Activated naive CD4-positive, alpha-beta T cell treated with anti-CD3 and anti-CD28 coated beads, Interleukin-2, amount 50 U/mL, for 16 hours (primary cell): ENCODE data around the gene DCUN1D2.
"Not testable (repeated sequence)": the region's sequence is repeated elsewhere in the genome, so short reads cannot be mapped to it uniquely, and the experiment has no call there.

Source experiments
- DNase-seq: peaks from one replicate; pipeline ENCODE4 v3.0.0-alpha.2; 2020

The DCUN1D2 gene

DNA sequence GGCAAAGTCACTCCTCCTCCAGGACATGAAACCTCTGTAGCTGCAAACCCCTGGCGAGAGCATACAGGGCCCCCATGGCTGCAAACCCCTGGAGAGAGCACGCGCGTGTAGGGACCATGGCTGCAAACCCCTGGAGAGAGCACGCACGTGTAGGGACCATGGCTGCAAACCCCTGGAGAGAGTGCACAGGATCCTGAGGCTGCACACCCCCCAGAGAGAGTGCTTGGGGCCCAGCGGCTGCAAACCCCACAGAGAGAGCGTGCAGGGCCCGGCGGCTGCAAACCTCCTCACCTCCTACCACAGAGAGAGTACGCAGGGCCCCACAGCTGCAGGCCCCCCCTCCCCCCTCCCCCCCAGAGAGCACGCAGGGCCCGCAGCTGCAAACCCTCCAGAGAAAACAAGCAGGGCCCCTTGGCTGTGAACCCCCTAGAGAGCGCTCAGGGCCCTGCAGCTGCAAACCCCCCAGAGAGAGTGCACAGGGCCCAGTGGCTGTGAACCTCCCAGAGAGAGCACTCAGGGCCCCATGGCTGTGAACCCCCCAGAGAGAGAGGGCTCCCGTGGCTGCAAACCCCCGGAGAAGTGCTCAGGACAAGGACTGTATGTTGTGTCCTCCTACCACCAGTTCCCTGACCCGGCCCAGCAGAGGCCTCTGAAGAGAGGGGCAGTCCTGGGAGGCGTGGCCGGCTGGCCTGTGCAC is 44.6 kb downstream of the DCUN1D2 start:
- no peak for DNase-seq

DNA sequence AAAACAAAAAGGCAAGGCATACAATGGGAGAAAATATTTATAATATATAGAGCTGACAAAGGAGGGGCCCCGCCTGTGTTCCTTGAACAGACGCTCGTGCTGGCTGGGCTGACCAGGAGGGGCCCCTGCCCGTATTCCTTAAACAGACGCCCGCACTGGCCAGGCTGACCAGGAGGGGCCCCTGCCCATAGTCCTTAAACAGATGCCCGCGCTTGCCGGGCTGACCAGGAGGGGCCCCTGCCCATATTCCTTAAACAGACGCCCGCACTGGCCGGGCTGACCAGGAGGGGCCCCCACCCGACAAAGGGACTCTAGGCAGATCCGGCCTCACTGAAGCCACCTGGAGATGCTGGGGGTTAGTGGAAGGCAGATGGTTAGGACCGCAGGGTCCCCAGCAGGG is 46.5 kb downstream of the DCUN1D2 start:
- no peak for DNase-seq

- no peak for DNase-seq
Measured at GRCh38 chr13:113442985-113443362, 47.5 kb downstream of the DCUN1D2 start.

- no peak for DNase-seq
Measured at GRCh38 chr13:113442354-113442984, 48.0 kb downstream of the DCUN1D2 start.

- no peak for DNase-seq
Measured at GRCh38 chr13:113441661-113442060, 48.9 kb downstream of the DCUN1D2 start.

- DNase-seq, result no peak
Measured at GRCh38 chr13:113437408-113438010, 53.0 kb downstream of the DCUN1D2 start.

DNA sequence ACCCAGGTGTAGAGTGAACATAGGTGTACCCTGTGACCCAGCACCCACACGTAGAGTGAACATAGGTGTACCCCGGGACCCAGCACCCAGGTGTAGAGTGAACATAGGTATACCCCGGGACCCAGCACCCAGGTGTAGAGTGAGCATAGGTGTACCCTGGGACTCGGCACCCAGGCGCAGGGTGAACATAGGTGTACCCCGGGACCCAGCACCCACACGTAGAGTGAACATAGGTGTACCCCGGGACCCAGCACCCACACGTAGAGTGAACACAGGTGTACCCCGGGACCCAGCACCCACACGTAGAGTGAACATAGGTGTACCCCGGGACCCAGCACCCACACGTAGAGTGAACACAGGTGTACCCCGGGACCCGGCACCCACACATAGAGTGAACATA is 53.6 kb downstream of the DCUN1D2 start:
- not testable (repeated sequence) for DNase-seq

DNA sequence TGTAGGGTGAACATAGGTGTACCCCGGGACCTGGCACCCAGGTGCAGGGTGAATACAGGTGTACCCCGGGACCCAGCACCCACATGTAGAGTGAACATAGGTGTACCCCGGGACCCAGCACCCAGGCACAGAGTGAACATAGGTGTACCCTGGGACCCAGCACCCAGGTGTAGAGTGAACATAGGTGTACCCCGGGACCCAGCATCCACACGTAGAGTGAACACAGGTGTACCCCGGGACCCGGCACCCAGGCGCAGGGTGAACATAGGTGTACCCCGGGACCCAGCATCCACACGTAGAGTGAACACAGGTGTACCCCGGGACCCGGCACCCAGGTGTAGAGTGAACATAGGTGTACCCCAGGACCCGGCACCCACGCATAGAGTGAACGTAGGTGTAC is 54.6 kb downstream of the DCUN1D2 start:
- DNase-seq, result not testable (repeated sequence)

DNA sequence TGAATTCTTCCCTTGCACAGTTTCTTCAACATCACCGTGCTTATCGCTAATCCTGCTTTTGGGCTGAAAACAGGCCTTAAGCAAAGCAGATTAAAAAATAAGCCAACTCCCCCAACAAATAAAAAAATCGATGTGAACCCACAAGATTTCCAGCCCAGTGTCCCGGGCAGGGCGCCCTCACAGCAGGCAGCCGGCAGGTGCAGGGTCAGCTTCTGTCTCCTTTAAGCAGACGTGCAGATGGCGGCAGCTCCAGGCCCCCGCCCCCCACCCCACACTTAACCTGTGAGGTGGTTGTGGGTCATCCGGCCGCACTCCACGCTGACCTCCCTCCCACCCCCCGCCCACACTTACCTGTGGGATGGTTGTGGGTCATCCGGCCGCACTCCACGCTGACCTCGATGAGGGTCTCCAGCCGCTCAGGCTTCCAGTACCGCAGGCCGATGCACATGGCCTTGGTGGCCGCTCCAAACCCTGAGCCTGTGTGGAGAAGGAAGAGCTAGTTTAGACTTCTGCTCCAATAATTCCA is 57.1 kb downstream of the DCUN1D2 start:
- no peak for DNase-seq

DNA sequence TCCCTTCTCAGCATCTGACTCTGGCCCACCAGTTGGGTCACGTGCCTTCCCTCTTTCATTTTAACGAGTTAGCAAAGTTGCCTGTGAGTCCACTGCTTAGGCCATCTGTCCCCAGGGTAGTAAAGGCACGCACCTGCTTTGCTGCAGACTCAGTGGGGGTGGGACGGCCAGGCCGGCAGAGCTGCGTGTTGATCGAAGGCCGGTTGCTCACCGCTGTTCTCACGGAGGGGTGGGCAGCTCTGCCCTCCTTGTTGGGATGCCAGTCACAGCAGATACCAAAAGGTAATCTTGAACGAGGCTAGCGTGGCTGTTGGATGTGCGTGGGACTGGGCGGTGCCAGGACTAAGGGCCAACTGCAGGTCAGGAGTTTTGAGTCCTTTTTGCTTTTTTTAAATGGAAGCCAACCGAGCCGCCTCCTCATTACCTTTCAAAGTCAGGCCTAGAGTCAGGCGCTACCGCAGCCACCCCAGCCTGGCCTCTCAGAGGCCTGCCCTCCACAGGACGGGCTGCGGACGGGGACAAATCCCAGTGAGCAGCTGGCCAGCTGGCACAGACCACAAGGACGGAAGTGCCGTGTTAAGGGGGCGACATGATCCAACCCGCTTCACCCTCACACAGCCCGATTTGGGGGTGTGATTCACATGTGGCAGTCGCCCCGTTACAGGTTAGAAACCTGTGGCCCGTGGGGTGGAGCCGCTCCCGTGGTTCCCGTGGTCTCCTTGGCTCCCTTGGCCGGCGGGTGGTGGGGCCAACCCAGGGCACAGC is 57.8 kb downstream of the DCUN1D2 start:
- DNase-seq, result no peak

DNA sequence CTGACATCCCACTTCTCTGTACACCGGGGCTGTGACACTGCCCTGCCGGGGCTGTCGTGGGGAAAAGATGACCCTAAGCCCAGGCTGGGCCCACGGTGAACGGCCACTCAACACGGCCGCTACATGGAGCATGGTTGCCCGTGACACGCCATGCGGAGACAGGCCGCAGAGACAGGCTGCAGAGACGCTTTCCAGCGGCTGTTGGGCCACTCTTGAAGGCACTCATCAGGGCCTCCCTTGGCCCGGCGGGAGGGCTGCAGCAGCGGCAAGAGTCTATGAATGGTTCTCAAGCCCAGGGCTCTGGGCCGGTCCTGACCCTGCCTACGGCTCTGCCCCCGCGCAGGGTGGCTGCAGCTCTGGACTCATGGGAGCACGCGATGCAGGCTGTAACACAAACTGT is 59.3 kb downstream of the DCUN1D2 start:
- no peak for DNase-seq

GRCh38 chr13:113430378-113431110 is 60.0 kb downstream of the DCUN1D2 start:
- no peak for DNase-seq

DNA sequence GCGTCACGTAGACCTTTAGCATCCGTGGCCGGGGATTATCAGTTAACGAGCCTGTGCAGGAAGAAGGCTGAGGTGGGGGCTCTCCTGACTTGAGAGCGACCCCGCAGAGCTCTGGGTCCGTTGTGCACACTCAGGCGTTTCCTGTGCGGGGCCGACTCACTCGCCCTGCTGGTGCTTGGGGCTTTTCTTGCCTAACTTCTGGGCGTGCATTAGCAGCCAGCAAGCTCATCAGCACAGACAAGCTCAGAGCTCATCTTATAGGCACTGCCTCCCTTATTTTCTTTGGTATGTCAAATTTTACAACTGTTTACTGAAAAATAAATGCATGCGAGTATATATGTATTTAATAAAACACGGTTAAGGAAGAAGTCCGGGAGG is 60.9 kb downstream of the DCUN1D2 start:
- DNase-seq, result no peak

GRCh38 chr13:113428871-113429607 is 61.5 kb downstream of the DCUN1D2 start:
- DNase-seq, result no peak

- no peak for DNase-seq
Measured at GRCh38 chr13:113428469-113428865, 62.0 kb downstream of the DCUN1D2 start.

DNA sequence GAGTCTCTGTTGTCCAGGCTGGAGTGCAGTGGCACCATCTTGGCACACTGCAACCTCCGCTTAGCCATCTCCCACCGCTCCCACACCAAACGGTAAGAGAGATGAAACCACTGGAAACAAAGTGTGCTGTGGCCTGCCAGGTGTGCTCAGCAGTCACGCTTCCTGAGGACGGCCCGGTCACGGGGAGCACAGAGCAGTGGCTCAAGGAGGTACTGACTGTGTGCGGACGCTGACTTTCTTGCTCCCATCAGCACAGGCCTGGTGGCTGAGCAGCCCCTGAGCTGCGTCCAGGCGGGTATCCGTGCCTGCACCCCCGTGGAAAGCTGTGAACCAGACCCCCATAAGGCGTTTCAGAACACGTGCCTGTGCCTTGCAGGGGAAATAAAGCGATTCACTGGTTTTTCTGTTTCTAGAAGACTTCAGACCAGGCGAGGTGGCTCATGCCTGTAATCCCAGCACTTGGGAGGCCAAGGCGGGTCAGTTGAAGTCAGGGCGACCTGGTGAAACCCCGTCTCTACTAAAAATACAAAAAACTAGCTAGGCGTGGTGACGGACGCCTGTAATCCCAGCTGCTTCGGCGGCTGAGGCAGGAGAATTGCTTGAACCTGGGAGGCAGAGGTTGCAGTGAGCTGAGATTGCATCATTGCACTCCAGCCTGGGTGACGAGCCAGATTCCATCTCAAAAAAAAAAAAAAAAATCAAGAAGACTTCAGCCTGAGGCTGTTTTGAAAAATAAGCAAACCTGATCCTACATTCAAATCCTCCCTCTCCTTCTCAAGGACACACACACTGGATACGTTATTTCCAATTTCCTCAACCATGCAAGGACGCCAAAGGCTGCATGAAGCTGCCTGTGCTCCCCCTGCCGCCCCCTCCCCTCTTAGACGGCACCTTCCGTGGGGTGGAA is 62.7 kb downstream of the DCUN1D2 start:
- no peak for DNase-seq

- DNase-seq, result no peak
Measured at GRCh38 chr13:113426591-113426986, 63.9 kb downstream of the DCUN1D2 start.

DNA sequence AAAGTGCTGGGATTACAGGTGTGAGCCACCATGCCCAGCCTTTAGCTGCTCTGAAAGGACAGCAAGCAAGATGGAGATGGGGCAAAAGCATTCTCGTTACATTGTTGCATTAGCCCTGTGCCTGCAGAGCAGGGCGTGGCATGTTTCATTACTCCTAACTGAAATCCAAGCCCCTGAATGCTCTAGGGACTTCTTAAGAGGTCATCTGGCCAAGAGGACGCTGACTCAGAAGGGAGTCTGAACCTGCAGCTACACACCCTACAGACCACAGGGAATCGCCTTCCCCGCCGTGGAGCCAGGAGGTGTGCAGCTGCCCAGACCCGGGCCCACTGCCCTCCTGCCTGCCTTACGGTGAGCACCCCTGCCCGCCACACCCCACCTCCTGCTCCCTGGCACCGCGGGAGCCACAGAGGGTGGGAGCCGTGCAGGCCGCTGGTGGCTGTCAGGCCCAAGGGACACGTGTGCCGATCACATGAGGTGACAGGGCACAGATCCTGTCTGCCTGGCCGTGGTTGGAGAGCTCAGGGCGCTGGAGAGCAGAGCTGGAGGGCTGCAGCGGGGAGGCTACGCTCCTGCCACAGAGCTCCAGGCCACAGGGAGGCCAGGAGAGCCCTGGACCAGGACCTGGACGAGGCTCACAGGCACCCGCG is 64.4 kb downstream of the DCUN1D2 start:
- DNase-seq, result no peak

GRCh38 chr13:113423520-113424163 is 66.9 kb downstream of the DCUN1D2 start:
- no peak for DNase-seq
